Left ventricle myocardium inferior (tissue), 1 donor: ENCODE measurements around the gene MS4A4E. TPM values are rescaled to one million over a fixed set of nuclear protein-coding genes. Genes with fewer than 3 reads are reported as not detected.
A peak's percentile ranks its signal among the peaks of the same experiment; 100 is the strongest.
"Not testable (repeated sequence)": the region's sequence is repeated elsewhere in the genome, so short reads cannot be mapped to it uniquely, and the experiment has no call there.

Experiments
- DNase-seq: peaks from one replicate; pipeline ENCODE4 v3.0.0-alpha.2; 2020
- H3K27ac ChIP-seq: fragments of 200-600 bp; replicated peaks from 2 replicates; pipeline ENCODE4 v1.8.0; 2021
- H3K27me3 ChIP-seq: fragments of 200-600 bp; 2 replicates; pipeline ENCODE4 v1.8.0; 2021; ENCODE audit warnings: low read depth
- H3K36me3 ChIP-seq: fragments of 200-600 bp; 2 replicates; pipeline ENCODE4 v1.8.0; 2021
- H3K4me1 ChIP-seq: fragments of 200-600 bp; 2 replicates; pipeline ENCODE4 v1.8.0; 2021
- H3K4me3 ChIP-seq: fragments of 200-600 bp; 2 replicates; pipeline ENCODE4 v1.8.0; 2021; ENCODE audit warnings: mild to moderate bottlenecking, moderate library complexity
- H3K9me3 ChIP-seq: fragments of 200-600 bp; replicated peaks from 2 replicates; pipeline ENCODE4 v1.8.0; 2021
- intact Hi-C: fragments of 100-400 bp; cut with micrococcal nuclease; formaldehyde crosslinking; loops from one replicate; pipeline ENCODE4 v1.11.0; 2022
- total RNA-seq: library from RNA; stranded (reverse); fragmentation: NEBNext Ultra II Directional; extraction: Animal tissue kit (Norgen Biotek cat#: 25700); gene quantifications from one replicate; pipeline ENCODE4 v1.2.1, GENCODE V29; 2021
- TF ChIP-seq, protein P1 (sequence below): fragments of 200-600 bp; IDR thresholded peaks from 2 replicates; pipeline ENCODE4 v1.8.0; 2021; ENCODE audit warnings: antibody characterized with exemption, mild to moderate bottlenecking, borderline replicate concordance
- donor health status: DM: no; HTN: yes; CAD: no; lungs with severe emphysema.

MS4A4E gene
- total RNA-seq, 1 donor from 2014 or later = 0.93 TPM

DNA sequence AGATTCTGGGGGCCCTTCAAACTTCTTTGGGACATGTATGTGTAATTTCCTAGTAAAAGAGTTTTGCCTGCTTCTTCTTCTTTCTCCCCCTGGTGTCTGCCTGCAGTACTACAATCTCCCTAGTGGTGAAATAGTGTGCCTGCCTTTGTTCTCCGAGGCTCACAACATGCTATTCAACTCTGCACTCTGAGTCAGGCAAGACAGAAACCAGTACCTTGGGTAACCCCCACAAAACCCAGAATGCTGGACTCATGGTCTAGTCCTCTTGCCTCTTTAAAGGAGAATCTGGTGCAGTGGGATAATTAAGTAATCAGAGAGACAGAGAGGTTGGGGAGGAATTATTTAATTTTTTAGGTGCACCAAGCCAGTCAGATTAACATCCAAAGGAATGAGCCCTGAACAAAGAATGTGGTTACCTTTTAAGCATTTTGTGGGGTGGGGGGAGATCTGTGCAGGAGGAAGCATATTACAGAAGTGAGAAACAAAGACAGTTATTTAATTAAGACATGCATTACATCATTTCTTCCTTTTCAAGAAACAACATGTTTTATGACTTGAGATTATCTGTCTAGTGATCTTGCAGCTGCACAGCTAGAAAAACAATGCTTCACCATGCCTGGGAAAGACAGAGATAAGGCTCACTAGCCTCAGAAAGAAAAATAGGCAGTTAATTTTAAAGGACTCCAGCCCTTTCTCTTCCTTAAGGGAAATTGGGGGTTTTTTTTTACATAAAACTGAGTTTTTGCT is 49.1 kb downstream of the MS4A4E start:
- no peak overlapping the region for H3K4me3 ChIP-seq
- no peaks in the 10 kb centered on the region for H3K27me3 ChIP-seq
- no peaks in the 10 kb centered on the region for H3K9me3 ChIP-seq
- peak overlapping the region; percentile 38 for H3K27ac ChIP-seq
- intact Hi-C loops = no loop called here
- peaks cover 4% of the 10 kb centered on the region for H3K4me1 ChIP-seq
- TF ChIP-seq, protein P1, sequence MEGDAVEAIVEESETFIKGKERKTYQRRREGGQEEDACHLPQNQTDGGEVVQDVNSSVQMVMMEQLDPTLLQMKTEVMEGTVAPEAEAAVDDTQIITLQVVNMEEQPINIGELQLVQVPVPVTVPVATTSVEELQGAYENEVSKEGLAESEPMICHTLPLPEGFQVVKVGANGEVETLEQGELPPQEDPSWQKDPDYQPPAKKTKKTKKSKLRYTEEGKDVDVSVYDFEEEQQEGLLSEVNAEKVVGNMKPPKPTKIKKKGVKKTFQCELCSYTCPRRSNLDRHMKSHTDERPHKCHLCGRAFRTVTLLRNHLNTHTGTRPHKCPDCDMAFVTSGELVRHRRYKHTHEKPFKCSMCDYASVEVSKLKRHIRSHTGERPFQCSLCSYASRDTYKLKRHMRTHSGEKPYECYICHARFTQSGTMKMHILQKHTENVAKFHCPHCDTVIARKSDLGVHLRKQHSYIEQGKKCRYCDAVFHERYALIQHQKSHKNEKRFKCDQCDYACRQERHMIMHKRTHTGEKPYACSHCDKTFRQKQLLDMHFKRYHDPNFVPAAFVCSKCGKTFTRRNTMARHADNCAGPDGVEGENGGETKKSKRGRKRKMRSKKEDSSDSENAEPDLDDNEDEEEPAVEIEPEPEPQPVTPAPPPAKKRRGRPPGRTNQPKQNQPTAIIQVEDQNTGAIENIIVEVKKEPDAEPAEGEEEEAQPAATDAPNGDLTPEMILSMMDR = peak; percentile 83
- no peaks in the 10 kb centered on the region for H3K36me3 ChIP-seq
- DNase-seq = no peak

GRCh38 chr11:60192564-60192963 is 50.4 kb downstream of the MS4A4E start:
- DNase-seq, H3K9me3 ChIP-seq, intact Hi-C loops, H3K27ac ChIP-seq, H3K4me1 ChIP-seq, H3K27me3 ChIP-seq, H3K4me3 ChIP-seq, H3K36me3 ChIP-seq: not testable (repeated sequence)

DNA sequence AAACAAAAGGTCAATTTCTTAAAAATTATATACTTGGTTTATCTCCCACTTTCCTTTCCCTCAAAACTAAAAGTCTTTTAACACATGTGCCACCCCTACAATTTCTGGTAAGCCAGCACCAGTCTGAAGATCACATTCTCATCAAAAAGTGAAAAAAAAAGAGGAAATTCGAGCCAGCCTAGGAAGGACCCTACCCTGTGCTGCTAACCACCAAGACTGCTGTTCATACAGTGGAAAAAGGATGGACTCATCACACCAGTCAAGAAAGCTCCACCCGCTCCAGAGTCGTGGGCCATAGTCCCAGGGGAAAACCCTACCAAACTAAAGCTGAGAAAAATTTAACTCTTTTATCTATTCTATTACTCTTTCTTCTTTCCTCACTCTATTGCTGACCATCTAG is 54.5 kb downstream of the MS4A4E start:
- H3K27me3 ChIP-seq, H3K9me3 ChIP-seq, H3K4me1 ChIP-seq, H3K36me3 ChIP-seq, DNase-seq, H3K4me3 ChIP-seq, intact Hi-C loops, H3K27ac ChIP-seq: not testable (repeated sequence)

GRCh38 chr11:60186128-60186527 is 56.8 kb downstream of the MS4A4E start:
- H3K27me3 ChIP-seq, DNase-seq, H3K4me1 ChIP-seq, H3K36me3 ChIP-seq, intact Hi-C loops, H3K4me3 ChIP-seq, H3K9me3 ChIP-seq: not testable (repeated sequence)
- peak overlapping the region; percentile 30 for H3K27ac ChIP-seq

GRCh38 chr11:60185512-60185827 is 57.5 kb downstream of the MS4A4E start:
- H3K9me3 ChIP-seq, H3K27me3 ChIP-seq, H3K4me3 ChIP-seq, H3K4me1 ChIP-seq, DNase-seq, intact Hi-C loops, H3K36me3 ChIP-seq: not testable (repeated sequence)
- H3K27ac ChIP-seq = peak overlapping the region; percentile 30

DNA sequence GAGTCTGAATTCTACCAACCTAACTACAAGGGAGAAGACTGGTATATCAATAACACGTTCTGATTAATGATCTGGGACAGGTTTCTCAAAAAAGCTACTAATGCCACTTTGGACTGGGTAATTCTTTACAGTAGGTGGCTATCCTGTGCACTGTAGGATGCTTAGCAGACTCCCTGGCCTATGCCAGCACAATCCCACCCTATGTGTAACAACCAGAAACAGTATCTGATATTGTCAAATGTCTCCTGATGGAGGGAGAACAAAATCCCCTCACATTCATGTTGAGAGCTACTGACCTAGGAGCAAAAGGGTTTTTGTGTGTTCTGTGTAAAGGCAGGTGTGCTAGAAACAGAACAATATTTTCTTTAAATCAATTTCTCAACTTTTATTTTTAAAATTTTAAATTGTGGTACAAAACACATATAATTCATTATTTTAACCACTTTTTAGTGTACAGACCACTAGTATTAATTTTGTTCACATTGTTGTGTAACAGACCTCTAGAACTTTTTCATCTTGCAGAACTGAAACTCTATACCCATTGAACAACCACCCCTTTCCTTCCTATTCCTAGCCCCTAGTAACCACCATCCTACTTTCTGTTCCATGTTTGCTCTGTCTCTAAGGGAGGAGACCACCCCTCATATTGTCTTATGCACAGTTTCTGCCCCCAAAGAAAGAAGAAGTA is 58.0 kb downstream of the MS4A4E start:
- TF ChIP-seq, protein P1 = no peak
- H3K4me1 ChIP-seq = no peaks in the 10 kb centered on the region
- DNase-seq = no peak
- peaks cover 4% of the 10 kb centered on the region for H3K27me3 ChIP-seq
- no peaks in the 10 kb centered on the region for H3K9me3 ChIP-seq
- no peaks in the 10 kb centered on the region for H3K36me3 ChIP-seq
- no peak overlapping the region for H3K4me3 ChIP-seq
- intact Hi-C loops = no loop called here
- H3K27ac ChIP-seq = no peak overlapping the region

- TF ChIP-seq, protein P1 = no peak
- peaks cover 4% of the 10 kb centered on the region for H3K27me3 ChIP-seq
- no peaks in the 10 kb centered on the region for H3K4me1 ChIP-seq
- peak overlapping the region; percentile 48 for H3K27ac ChIP-seq
- DNase-seq = no peak
- intact Hi-C loops = no loop called here
- peak overlapping the region; percentile 38 for H3K4me3 ChIP-seq
- no peaks in the 10 kb centered on the region for H3K9me3 ChIP-seq
- no peaks in the 10 kb centered on the region for H3K36me3 ChIP-seq
These were observed 59.2 kb downstream of the MS4A4E start for GRCh38 chr11:60183591-60184205.
